Measurements from ENCODE around the gene SLC45A1. TPM values are rescaled to one million over a fixed set of nuclear protein-coding genes. Genes with fewer than 3 reads are reported as not detected.

SLC45A1 gene
- total and polyA plus RNA-seq, 9 of the 15 experiments (the other 6 are each of a cell fraction or from before 2014, with no cell fraction given): not detected

DNA sequence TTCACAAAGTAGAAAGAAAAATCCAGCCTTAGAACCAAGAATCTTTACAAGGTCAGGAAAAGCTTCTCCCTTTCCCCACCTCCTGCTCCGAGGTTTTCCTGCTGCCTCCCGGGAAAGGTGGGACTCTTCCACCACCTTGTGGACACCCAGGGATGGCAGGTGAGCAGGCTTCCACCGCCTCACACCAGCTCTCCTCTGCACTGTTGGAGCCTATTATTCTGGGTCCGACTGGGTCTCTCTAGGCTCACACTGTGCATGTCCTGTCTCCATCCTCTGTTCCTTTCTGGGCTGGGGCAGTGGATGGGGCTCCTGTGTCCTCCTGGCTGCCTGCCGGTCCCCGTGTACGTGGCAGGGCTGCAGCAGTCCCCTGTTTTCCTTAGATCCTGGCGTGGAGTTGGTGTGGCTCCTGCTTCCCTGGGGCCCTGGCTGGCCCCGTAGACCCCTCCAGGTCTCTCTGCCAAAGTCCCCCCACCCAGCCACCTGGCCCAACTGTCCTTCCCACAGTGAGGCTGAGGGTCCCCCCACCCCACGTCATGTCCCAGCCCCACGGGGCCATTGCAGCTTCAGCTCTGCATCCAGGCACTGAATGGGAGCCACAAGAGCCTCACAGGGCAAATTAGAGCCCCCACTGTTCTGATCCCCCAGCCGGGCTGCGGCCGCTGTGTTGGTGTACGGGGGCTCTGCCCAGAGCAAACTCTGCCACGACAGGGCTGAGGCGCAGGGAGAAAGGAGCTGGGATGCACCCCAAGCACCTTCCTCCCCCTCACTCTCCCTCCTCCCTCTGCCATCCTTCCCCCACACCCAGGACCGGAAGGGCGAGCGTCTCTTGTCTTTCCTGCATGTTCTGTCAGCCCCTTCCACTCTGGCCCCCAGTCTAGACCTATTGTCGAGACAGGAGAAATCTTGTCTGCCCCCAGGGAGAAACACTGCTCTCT, 3.3 kb upstream of the SLC45A1 start (continued):
- TF ChIP-seq REST (IDR thresholded peaks at IDR 0.05; ENCODE audit: borderline replicate concordance) (peak; percentile 95), REST (CRISPR knock-in tag; IDR thresholded peaks at IDR 0.05; ENCODE audit: low read depth) (no peak), NFRKB (IDR thresholded peaks at IDR 0.05; ENCODE audit: low read depth) (no peak), CTCFL (IDR thresholded peaks at IDR 0.05; ENCODE audit: borderline replicate concordance, insufficient read depth, low read depth, low read length, poor library complexity, severe bottlenecking) (no peak), JUND (IDR thresholded peaks at IDR 0.05; ENCODE audit: borderline replicate concordance, low read depth, low read length) (0 out of 2 replicates have a peak, but pooled peaks have one; percentile 34), JUND (tag; IDR thresholded peaks at IDR 0.05; ENCODE audit: borderline replicate concordance, low read depth, low read length) (no peak; the same call in 2 of the 3 replicates), YY1 (IDR thresholded peaks at IDR 0.05; ENCODE audit: borderline replicate concordance in 1 of 3, control insufficient read depth in 1 of 3, extremely low read depth in 1 of 3, insufficient read depth in 3 of 3, insufficient read length in 1 of 3, insufficient replicate concordance in 2 of 3, low read depth in 1 of 3, low read length in 2 of 3) (peak in 1 of 3 experiments; percentile 16), EGR1 (conservative IDR thresholded peaks at IDR 0.05) (0 out of 2 replicates have a peak, but pooled peaks have one; percentile 6), RB1 (IDR thresholded peaks at IDR 0.05; ENCODE audit: low read depth) (peak; percentile 54; the same call in 1 of the 2 replicates)
- TF ChIP-seq, protein P1, sequence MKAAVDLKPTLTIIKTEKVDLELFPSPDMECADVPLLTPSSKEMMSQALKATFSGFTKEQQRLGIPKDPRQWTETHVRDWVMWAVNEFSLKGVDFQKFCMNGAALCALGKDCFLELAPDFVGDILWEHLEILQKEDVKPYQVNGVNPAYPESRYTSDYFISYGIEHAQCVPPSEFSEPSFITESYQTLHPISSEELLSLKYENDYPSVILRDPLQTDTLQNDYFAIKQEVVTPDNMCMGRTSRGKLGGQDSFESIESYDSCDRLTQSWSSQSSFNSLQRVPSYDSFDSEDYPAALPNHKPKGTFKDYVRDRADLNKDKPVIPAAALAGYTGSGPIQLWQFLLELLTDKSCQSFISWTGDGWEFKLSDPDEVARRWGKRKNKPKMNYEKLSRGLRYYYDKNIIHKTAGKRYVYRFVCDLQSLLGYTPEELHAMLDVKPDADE (conservative IDR thresholded peaks at IDR 0.05; ENCODE audit: control insufficient read depth, low read depth, low read length): 0 out of 2 replicates have a peak, but pooled peaks have one; percentile 12
- TF ChIP-seq, protein P2, sequence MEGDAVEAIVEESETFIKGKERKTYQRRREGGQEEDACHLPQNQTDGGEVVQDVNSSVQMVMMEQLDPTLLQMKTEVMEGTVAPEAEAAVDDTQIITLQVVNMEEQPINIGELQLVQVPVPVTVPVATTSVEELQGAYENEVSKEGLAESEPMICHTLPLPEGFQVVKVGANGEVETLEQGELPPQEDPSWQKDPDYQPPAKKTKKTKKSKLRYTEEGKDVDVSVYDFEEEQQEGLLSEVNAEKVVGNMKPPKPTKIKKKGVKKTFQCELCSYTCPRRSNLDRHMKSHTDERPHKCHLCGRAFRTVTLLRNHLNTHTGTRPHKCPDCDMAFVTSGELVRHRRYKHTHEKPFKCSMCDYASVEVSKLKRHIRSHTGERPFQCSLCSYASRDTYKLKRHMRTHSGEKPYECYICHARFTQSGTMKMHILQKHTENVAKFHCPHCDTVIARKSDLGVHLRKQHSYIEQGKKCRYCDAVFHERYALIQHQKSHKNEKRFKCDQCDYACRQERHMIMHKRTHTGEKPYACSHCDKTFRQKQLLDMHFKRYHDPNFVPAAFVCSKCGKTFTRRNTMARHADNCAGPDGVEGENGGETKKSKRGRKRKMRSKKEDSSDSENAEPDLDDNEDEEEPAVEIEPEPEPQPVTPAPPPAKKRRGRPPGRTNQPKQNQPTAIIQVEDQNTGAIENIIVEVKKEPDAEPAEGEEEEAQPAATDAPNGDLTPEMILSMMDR (IDR thresholded peaks at IDR 0.05 in 2 of 3, conservative IDR thresholded peaks at IDR 0.05 in 1 of 3; ENCODE audit: insufficient read depth in 2 of 3, low read depth in 1 of 3, low read length in 3 of 3): peak; percentile 90 to 97 (median 96)

Measured in K562 (cell line).